T-helper 9 cell (primary cell): ENCODE data around the gene RBM4B.

Experiments used
- DNase-seq: peaks from one replicate; pipeline ENCODE4 v3.0.0-alpha.2; 2020

Gene RBM4B

GRCh38 chr11:66686801-66687750 lies 9.4 kb upstream of the RBM4B start:
- DNase-seq, result no peak

- no peak for DNase-seq
Observed at GRCh38 chr11:66686100-66686785, 8.6 kb upstream of the RBM4B start.

DNA sequence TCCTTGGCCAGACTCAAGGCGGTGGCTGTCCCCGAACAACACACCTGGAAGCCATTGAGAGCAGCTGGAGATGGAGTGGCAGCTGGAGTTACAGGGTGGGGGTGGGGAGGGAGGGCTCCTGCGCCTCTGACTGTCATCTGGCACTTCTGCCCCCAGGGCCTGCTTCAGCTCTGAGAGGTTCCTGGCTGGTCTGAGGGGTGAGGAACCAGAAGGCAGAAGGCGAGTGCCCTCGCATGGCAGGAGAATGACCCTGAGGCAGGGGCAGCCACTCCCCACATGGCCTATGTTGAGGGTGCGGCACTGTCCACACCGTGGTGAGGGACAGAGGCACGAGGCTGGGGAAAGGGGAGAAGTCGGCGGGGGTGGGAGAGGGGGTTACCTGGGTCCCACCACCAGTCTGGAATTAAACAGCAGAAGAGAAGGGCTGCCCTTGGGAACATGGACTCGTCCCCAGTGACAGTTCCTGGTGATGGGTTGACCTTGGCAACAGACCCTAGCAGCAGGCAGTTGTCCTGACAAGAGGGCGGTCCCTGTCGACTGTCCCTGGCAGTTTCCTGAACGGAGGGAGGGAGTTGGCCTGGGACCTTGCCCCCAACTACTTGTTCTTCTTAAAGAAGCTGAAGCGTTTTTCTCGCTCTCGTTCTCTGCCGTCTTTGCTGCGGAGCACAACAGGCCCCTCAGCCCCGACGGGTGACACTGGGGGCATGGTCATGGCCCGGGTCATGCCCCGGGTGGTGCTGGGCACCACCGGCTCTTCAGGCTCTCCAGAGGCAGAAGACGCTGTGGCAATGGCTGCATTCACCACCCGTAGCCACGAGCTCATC lies 7.8 kb upstream of the RBM4B start:
- DNase-seq, result no peak

- no peak for DNase-seq
Observed at GRCh38 chr11:66684635-66685034, 6.9 kb upstream of the RBM4B start.

DNA sequence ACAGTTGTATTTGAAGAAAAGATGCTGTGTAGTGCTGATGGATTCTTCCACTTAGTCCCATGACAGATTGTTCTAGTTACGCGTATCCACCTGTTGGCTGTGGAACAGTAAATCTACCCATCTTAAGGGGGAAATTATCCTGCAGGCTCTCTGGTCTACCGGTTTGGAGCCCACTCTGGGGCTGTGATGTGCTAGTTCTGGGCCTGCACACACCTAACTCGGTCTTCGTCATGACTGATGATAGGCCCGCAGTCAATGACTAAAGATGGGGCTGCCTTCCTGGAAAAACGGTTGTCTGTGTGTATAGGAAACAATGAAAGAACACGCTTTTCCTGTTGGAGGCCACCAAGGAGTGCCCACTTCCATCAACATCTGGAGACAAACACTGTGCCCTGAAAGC lies 6.2 kb upstream of the RBM4B start:
- no peak for DNase-seq

DNA sequence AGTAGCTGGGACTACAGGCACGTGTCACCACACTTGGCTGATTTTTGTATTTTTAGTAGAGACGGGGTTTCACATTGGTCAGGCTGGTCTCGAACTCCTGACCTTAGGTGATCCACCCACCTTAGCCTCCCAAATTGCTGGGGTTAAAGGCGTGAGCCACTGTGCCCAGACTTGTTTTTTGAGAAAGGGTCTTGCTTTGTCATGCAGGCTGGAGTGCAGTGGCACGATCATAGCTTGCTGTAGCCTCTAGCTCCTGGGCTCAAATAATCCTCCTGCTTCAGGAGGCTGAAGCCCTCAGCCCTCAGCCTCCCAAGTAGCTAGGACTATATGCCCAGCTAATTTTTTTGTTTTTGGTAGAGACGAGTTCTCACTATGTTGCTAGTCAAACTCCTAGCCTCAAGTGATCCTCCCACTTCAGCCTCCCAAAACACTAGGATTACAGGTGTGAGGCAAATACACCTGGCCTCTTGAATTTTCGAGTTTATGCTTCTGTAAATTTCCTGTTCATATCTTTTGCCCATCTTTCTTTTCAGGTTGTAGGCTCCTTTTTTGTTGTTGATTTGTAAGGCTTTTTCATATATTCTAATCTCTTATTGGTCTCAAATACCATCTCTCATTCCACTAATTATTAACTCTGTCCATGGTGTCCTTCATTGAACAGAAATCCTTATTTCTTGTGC lies 3.4 kb upstream of the RBM4B start:
- DNase-seq, result no peak

GRCh38 chr11:66676931-66677598 lies 622 bp downstream of the RBM4B start:
- DNase-seq, result no peak

- DNase-seq, result no peak
Observed at GRCh38 chr11:66676282-66676919, 1.3 kb downstream of the RBM4B start.

GRCh38 chr11:66674964-66675602 lies 2.6 kb downstream of the RBM4B start:
- no peak for DNase-seq

- no peak for DNase-seq
Observed at GRCh38 chr11:66670816-66671215, 6.9 kb downstream of the RBM4B start.

DNA sequence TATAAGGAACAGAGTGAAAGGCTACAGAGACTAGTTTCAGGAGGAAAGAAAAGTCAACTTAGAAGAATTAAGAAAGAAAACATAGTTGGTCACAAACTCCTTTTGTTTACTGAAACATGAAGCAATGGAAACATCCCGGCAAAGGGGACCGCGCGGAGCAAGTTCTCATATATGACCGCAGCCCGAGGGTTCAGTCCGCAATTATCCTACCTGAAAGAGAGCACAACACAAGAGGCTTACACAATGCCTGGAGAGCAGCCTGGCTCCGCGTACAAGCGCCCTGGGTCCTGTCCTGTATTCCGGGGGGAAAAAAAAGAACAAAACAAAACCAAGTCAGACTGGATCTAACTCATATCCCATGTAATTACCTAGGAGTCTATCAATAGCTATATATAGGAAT lies 12.3 kb downstream of the RBM4B start:
- DNase-seq, result no peak

- DNase-seq, result no peak
Observed at GRCh38 chr11:66663741-66664296, 13.9 kb downstream of the RBM4B start.

DNA sequence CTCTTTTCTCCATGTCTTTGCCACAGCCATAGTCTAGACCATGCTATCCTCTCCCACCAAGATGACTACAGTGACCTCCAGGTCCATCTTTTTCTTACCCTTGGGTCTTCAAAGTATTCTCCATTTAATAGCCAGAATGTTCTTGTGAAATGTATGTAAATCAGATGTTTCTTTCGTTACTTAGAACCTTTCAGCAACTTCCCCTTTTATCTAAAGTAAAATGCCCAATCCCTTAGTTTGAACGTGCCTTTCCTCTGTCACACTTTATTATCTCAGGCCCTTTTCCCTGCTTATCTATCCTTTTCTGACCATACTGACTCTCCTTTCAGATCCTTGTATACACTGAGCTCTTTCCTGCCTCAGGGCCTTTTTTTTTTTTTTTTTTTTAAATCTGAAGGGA lies 17.9 kb downstream of the RBM4B start:
- no peak for DNase-seq

GRCh38 chr11:66653123-66653522 lies 24.6 kb downstream of the RBM4B start:
- DNase-seq, result no peak

- no peak for DNase-seq
Observed at GRCh38 chr11:66652651-66653050, 25.0 kb downstream of the RBM4B start.

- no peak for DNase-seq
Observed at GRCh38 chr11:66651016-66651415, 26.7 kb downstream of the RBM4B start.

- DNase-seq, result no peak
Observed at GRCh38 chr11:66649903-66650302, 27.8 kb downstream of the RBM4B start.

GRCh38 chr11:66646828-66647227 lies 30.9 kb downstream of the RBM4B start:
- DNase-seq, result no peak

GRCh38 chr11:66643745-66644437 lies 33.8 kb downstream of the RBM4B start:
- no peak for DNase-seq

DNA sequence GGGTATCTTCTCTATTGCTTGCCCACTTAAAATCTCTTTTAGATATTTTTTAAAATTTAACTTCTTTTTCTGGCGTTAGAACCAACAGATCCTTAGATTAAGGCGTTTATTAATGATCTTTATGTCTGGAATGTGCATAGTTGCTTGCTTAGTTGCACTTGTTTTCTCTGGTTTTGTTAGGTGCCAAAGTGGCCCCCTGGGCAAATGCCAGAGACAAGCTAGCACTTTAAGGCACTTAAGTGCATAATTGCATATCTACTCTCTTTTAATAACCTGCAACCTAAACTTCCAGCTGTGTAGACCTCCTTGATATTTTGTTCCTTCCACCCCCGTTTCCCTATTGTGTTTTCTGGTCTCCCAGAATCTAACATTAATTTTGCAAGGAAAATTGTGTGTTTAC lies 35.9 kb downstream of the RBM4B start:
- no peak for DNase-seq
